Measurements from ENCODE around the gene NOXO1. TPM values are rescaled to one million over a fixed set of nuclear protein-coding genes. Genes with fewer than 3 reads are reported as not detected.

The NOXO1 gene
- polyA plus RNA-seq, 3 donors, result 0.09 TPM; not detected in 2

DNA sequence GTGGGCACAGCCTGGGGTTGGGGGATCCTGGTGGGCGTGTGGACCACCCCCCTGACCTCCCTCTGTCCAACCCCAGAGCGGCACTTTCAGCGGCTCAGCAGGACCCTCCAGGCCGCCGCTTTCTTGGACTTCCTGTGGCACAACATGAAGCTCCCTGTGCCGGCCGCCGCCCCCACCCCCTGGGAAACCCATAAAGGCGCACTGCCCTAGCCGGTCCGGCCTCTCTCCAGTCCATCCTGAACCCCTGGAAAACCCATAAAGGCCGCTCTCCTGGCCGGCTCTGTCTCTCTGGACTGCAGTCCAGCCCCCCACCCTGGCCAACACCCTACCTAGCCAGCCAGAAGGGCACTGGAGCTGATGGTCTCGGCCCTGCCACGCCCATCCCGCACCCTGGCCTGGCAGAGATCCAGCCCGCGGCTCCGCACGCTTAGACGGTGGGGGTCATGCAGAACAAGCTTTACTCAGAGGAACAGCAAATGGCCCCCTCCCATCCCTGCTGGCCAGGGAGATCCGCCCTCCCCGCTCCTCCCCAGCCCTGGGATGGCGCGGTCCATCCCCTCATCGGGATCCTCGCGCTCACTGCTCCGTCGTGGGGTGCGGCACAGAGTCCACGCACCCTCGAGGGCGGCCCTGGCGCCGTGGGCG is 2.7 kb downstream of the NOXO1 start:
- no peak for DNase-seq
- Histone ChIP-seq H3K79me2 (ENCODE audit: insufficient read depth, low read length) (no peaks in the 10 kb centered on the region), H2AFZ (ENCODE audit: insufficient read depth, low read depth, low read length, poor library complexity, severe bottlenecking) (no peak overlapping the region), H3K27me3 (ENCODE audit: control insufficient read depth in 2 of 2, insufficient read depth in 2 of 2, low read length in 2 of 2) (peaks cover 30 to 48% of the 10 kb centered on the region in 2 donors), H3K9me3 (replicated peaks in 1 of 2; ENCODE audit: control insufficient read depth in 1 of 2, insufficient read depth in 1 of 2, low read length in 2 of 2) (peaks cover 0 to 17% of the 10 kb centered on the region in 2 donors), H3K9ac (ENCODE audit: insufficient read depth, low read length, poor library complexity, severe bottlenecking) (no peak overlapping the region), H3K4me3 (replicated peaks in 1 of 3; ENCODE audit: low read depth in 2 of 3, low read length in 3 of 3) (no peak overlapping the region), H4K20me1 (ENCODE audit: insufficient read depth, low read length) (peaks cover 4% of the 10 kb centered on the region), H3K4me1 (ENCODE audit: control insufficient read depth in 1 of 2, insufficient read depth in 2 of 2, low read length in 2 of 2) (peaks cover 8 to 11% of the 10 kb centered on the region in 2 donors), H3K36me3 (replicated peaks in 1 of 2; ENCODE audit: control insufficient read depth in 1 of 2, insufficient read depth in 2 of 2, low read length in 2 of 2) (peaks cover 45 to 47% of the 10 kb centered on the region in 2 donors), H3K27ac (ENCODE audit: low read depth in 1 of 2, low read length in 2 of 2) (no peak overlapping the region), H3K4me2 (replicated peaks; ENCODE audit: extremely low read depth, low read length, poor library complexity, severe bottlenecking) (no peak overlapping the region)
- H3K27ac Mint-ChIP-seq, result no peak overlapping the region
- peaks cover 6% of the 10 kb centered on the region for H3K4me1 Mint-ChIP-seq
- 93% methylated on average over 36 of the region's 37 CpGs for WGBS (ENCODE audit: insufficient coverage)
- peak overlapping the region in 1 of 2 donors; percentile 57 for H3K4me3 Mint-ChIP-seq
- TF ChIP-seq CTCF (IDR thresholded peaks at IDR 0.05), result no peak
- peaks cover 46 to 61% (median 49%) of the 10 kb centered on the region in 3 donors for H3K27me3 Mint-ChIP-seq (ENCODE audit: low read depth in 3 of 3)
- H3K9me3 Mint-ChIP-seq, result peaks cover 0 to 12% (median 5%) of the 10 kb centered on the region in 7 donors
- peaks cover 49 to 55% of the 10 kb centered on the region in 2 donors for H3K36me3 Mint-ChIP-seq
- intact Hi-C loops (cut with micrococcal nuclease), result no loop called here

DNA sequence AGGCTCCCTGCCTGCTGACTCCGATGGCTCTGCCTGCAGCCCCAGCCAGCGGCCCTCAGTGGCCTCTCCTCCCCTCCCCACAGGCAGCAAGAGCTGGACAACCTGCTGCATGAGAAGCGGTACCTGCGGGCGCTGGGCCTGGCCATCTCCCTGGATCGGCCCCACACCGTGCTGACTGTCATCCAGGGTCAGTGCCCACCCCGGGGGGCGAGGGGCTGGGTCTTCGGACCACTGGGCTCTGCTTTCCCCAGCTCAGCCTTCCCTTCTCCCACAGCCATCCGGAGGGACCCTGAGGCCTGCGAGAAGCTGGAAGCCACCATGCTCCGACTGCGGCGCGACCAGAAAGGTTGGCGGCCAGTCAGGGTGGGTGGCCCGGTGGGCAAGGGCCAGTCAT is 3.4 kb downstream of the NOXO1 start:
- H3K9me3 Mint-ChIP-seq, result peaks cover 0 to 12% (median 3%) of the 10 kb centered on the region in 7 donors
- H3K9me3 ChIP-seq (replicated peaks in 1 of 2; ENCODE audit: control insufficient read depth in 1 of 2, insufficient read depth in 1 of 2, low read length in 2 of 2), result peaks cover 0 to 17% of the 10 kb centered on the region in 2 donors
- DNase-seq, result no peak
- TF ChIP-seq CTCF (IDR thresholded peaks at IDR 0.05), result no peak
- no peak overlapping the region for H3K4me3 Mint-ChIP-seq
- H4K20me1 ChIP-seq (ENCODE audit: insufficient read depth, low read length), result peaks cover 4% of the 10 kb centered on the region
- H3K27me3 Mint-ChIP-seq (ENCODE audit: low read depth in 3 of 3), result peaks cover 41 to 54% (median 44%) of the 10 kb centered on the region in 3 donors
- peaks cover 1% of the 10 kb centered on the region for H3K79me2 ChIP-seq (ENCODE audit: insufficient read depth, low read length)
- no peak overlapping the region for H3K27ac ChIP-seq (ENCODE audit: low read depth in 1 of 2, low read length in 2 of 2)
- no peak overlapping the region for H2AFZ ChIP-seq (ENCODE audit: insufficient read depth, low read depth, low read length, poor library complexity, severe bottlenecking)
- peaks cover 4 to 7% of the 10 kb centered on the region in 2 donors for H3K4me1 ChIP-seq (ENCODE audit: control insufficient read depth in 1 of 2, insufficient read depth in 2 of 2, low read length in 2 of 2)
- H3K36me3 Mint-ChIP-seq, result peaks cover 45 to 51% of the 10 kb centered on the region in 2 donors
- H3K4me1 Mint-ChIP-seq, result peaks cover 6% of the 10 kb centered on the region
- no peak overlapping the region for H3K4me3 ChIP-seq (replicated peaks in 1 of 3; ENCODE audit: low read depth in 2 of 3, low read length in 3 of 3)
- H3K36me3 ChIP-seq (replicated peaks in 1 of 2; ENCODE audit: control insufficient read depth in 1 of 2, insufficient read depth in 2 of 2, low read length in 2 of 2), result peaks cover 45 to 47% of the 10 kb centered on the region in 2 donors
- H3K27me3 ChIP-seq (ENCODE audit: control insufficient read depth in 2 of 2, insufficient read depth in 2 of 2, low read length in 2 of 2), result peaks cover 30 to 43% of the 10 kb centered on the region in 2 donors
- no peak overlapping the region for H3K9ac ChIP-seq (ENCODE audit: insufficient read depth, low read length, poor library complexity, severe bottlenecking)
- intact Hi-C loops (cut with micrococcal nuclease), result no loop called here
- WGBS (ENCODE audit: insufficient coverage), result 94% methylated on average over 13 of the region's 18 CpGs
- H3K27ac Mint-ChIP-seq, result no peak overlapping the region
- H3K4me2 ChIP-seq (replicated peaks; ENCODE audit: extremely low read depth, low read length, poor library complexity, severe bottlenecking), result no peak overlapping the region
